GM12875 (cell line): Measurements from ENCODE around the gene SMYD1.

Experiments
- H3K4me3 ChIP-seq: one replicate; pipeline ENCODE4 v1.5.1; 2011; ENCODE audit warnings: low read depth, low read length, control low read depth
- TF ChIP-seq, protein P1 (sequence below): IDR thresholded peaks from 2 replicates; pipeline ENCODE4 v1.5.1; 2011; ENCODE audit warnings: low read depth, mild to moderate bottlenecking, control low read depth, inconsistent platforms, low read length, moderate library complexity, borderline replicate concordance; ENCODE audit not compliant: insufficient read depth

The SMYD1 gene

DNA sequence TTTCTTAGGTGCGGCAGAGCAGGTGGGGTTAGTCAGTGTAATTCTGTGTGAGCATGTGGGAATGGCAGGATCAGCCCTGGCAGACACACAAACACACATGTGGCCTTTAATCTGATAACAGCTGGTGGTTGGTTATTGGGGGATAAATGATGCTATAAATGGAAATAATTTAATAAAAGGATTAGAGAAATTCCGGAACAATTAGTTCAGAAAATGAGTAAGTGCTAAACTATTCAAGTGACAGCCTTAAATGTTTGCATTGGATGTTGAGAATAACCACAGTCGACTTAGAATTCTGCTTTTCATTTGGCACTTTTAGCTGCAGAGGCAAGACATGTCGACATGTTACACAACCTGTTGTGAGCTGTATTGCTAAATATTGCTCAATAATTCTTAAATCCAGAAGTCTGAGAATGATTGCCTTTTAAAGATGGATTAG is 7.2 kb downstream of the SMYD1 start:
- no peak overlapping the region for H3K4me3 ChIP-seq
- TF ChIP-seq, protein P1, sequence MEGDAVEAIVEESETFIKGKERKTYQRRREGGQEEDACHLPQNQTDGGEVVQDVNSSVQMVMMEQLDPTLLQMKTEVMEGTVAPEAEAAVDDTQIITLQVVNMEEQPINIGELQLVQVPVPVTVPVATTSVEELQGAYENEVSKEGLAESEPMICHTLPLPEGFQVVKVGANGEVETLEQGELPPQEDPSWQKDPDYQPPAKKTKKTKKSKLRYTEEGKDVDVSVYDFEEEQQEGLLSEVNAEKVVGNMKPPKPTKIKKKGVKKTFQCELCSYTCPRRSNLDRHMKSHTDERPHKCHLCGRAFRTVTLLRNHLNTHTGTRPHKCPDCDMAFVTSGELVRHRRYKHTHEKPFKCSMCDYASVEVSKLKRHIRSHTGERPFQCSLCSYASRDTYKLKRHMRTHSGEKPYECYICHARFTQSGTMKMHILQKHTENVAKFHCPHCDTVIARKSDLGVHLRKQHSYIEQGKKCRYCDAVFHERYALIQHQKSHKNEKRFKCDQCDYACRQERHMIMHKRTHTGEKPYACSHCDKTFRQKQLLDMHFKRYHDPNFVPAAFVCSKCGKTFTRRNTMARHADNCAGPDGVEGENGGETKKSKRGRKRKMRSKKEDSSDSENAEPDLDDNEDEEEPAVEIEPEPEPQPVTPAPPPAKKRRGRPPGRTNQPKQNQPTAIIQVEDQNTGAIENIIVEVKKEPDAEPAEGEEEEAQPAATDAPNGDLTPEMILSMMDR, result no peak

DNA sequence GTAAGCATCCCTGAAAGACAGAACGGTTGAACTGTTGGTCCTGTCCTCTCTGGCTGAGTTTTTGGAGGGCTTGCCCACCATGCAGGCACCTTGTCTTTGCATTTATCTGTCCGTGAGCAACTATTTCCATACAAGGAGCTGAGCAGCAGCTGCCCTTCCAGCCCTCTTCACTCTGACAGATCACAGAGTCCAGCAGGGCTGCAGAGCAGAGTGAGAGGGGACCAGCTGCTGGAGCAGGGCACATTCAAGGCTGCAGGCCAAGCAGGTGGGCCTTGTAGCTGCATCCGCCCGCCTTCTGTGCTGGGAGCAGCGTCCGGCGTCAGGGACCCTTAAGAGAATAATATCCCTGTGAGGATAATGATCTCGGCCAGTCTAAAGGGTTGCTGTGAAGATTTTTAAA is 9.5 kb downstream of the SMYD1 start:
- no peak overlapping the region for H3K4me3 ChIP-seq
- TF ChIP-seq, protein P1, result no peak

DNA sequence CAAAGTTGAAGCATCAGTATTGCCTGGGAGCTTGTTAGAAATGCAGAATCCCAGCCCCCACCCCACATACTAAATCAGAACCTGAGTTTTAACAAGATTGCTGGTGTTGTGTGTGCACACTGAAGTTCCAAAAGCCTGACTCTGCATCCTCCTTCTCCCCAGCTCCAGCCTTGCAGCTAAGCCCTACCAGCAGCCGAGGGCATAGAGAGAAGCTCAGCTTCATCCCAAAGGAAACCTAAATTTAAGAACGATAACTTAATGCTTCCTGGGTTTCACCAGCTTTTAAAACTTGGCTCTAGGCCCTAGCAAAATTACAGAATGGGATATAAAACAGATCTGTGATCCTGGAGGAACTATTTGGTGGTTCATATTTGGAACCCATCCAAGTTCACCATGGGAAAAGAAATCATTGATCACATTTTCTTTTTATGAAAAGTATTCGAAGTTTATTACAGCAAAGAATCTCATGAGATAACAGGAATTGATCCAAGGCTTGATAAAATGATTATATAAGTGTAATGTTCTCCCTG is 11.1 kb downstream of the SMYD1 start:
- no peak overlapping the region for H3K4me3 ChIP-seq
- TF ChIP-seq, protein P1, result no peak

DNA sequence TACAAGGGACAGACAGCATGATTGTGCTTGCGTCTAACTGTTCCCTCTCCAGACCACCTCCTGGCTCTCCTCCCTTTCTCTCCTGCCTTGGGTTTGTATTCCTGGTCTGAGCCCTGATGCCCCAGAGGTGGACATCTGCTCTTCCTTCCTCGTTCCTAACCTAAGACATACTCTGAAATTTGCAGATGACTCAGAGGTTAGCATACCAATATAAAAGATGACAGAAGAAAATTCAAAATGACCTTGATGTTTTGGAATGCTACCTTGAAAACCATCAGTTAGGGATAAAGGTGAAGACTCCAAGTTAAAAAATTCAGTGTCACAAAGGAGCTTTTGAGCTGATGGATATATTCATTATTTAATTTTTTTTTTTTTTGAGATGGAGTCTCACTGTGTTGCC is 12.9 kb downstream of the SMYD1 start:
- H3K4me3 ChIP-seq, result no peak overlapping the region
- TF ChIP-seq, protein P1, result no peak

DNA sequence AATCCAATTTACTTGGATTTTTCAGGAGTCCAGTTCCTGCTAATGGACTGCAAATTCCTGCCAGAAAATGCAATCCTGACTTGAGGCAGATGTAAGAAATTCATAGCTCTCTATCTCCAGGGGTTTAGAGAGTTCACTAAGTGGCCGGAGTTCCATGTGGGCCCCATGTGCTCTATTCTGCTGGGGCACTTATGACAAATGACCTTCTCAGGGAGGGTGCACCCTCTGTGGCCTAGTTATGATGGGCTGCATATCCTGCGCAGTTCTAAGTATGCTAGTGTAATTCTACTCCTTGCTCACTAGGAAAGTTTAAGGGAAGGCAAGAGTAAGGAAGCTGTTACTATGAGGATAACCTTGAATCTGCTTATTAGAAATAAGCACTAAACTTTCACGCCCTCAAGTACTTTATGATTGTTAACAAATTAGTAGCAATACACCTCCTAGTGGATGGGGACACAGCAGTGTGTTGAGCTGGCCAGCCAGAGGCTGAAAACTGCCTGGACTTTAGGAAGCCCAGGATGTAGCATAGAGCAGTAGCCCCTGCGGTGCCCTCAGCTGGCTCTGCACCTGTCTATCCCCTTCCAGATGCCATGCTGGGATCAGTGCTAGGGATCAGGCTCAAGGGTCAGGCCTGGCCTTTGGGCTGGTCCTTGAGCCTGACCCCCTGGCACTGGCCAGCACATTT is 14.4 kb downstream of the SMYD1 start:
- no peak overlapping the region for H3K4me3 ChIP-seq
- TF ChIP-seq, protein P1, result no peak

DNA sequence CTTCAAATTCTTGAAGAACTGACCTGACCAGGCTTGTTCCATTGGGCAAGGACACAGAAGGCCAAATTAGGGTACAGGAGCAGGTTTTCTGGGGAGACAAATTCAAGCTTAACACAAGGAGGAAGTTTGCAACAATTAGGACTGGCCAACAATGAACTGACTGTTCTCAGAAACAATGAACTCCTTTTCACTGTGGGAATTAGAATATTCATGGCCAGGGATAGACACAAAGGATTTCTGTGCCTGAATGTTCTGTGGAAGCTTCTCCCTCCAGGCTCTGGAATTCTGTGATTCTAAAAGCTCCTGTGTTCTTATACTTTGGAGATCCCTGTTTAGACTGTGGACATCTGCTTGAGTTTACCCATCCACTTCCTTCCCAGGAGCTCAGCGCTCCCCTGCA is 15.2 kb downstream of the SMYD1 start:
- TF ChIP-seq, protein P1, result no peak
- H3K4me3 ChIP-seq, result no peak overlapping the region

DNA sequence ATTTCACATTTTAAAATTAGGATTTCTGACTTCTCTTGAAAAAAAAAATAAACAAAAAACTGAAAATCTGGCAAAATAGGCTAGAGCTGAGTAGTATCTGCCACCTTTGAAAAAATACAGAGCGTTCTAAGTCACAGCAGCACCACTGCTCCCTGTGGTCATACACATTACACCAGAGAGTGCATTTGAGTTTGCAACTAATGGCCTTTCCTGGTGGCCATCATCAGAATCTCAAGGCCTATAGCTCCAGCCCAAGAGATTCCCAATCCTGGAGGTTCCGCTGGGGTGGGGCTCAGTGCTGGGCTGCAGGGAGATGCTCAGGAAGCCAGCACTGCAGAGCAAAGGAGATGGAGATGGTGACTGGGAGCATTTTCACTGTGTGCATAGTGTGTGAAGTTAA is 17.5 kb downstream of the SMYD1 start:
- TF ChIP-seq, protein P1, result no peak
- H3K4me3 ChIP-seq, result no peak overlapping the region
